NT2/D1 (cell line): Measurements from ENCODE around the gene NPIPB6.
"Not testable (repeated sequence)": the region's sequence is repeated elsewhere in the genome, so short reads cannot be mapped to it uniquely, and the experiment has no call there.

Source experiments
- SUZ12 ChIP-seq: IDR thresholded peaks from 2 replicates; pipeline ENCODE4 v1.6.1; 2011; ENCODE audit not compliant: insufficient read length, insufficient read depth; ENCODE audit errors: extremely low read depth
- YY1 ChIP-seq: IDR thresholded peaks from 2 replicates; pipeline ENCODE4 v1.6.1; 2011; ENCODE audit not compliant: insufficient read length, insufficient read depth
- ZNF274 ChIP-seq: IDR thresholded peaks from 2 replicates; pipeline ENCODE4 v1.6.1; 2011; ENCODE audit warnings: mild to moderate bottlenecking, low read depth, low read length

DNA sequence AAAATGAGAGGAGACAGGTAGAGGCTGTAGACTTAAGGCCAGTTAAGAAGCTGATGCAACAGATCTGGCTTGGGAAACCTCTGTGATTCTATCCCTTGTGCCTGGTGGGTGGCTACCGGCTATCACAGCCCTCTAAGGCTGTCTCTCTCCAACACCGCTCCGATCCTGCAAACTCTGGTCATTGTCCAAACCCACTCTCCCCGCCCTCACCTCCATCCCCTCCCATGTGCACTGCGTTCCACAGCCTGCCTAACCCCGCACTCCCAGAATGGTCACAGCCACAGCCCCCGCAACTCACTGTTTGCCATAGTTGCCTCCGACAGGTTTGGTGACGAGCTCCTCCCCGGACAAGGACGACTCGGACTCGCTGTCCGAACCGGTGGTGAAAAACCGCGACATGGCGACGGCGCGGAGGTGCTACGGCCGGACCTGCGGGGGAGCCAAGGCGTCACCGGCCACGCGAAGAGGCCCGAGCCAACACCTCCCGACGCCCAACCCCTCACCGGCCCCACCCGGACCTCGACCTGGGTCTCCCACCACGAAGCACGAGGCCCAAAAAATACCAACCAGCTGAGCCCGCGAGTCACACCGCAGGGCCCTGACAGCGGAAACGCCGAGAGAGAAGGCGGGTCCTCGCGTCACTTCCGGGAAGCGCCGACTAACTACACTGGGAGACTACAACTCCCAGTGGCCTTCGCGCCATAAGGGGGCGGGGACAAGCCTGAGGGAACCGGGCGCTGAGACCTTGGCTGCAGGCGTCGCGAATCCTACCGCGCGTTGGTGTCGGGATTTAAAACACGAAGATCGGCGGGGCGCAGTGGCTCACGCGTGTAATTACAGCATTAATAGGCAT, 40.1 kb upstream of the NPIPB6 start, which contains the start of gene EIF3CL:
- not testable (repeated sequence) for TF ChIP-seq ZNF274, YY1, SUZ12
